ENCODE data around the gene UGT1A3.

UGT1A3 gene

GRCh38 chr2:233817995-233818638, 89.3 kb downstream of the UGT1A3 start:
- no peak for DNase-seq

GRCh38 chr2:233818639-233819621, 90.1 kb downstream of the UGT1A3 start:
- no peak for DNase-seq

- no peak for DNase-seq
Measured at GRCh38 chr2:233819884-233820773, 91.3 kb downstream of the UGT1A3 start.

GRCh38 chr2:233820774-233821105, 91.9 kb downstream of the UGT1A3 start:
- DNase-seq, result no peak

- no peak for DNase-seq
Measured at GRCh38 chr2:233821196-233821595, 92.4 kb downstream of the UGT1A3 start.

GRCh38 chr2:233821709-233822100, 92.9 kb downstream of the UGT1A3 start:
- no peak for DNase-seq

GRCh38 chr2:233822101-233822771, 93.4 kb downstream of the UGT1A3 start:
- DNase-seq, result no peak

Measured in NCI-H146 (cell line).